HepG2 (cell line): ENCODE data around the gene TANGO2. TPM values are rescaled to one million over a fixed set of nuclear protein-coding genes. Genes with fewer than 3 reads are reported as not detected.

Source experiments
- KDM2A ChIP-seq: sonication (generic); formaldehyde crosslinking; IDR thresholded peaks from 2 replicates; pipeline ENCODE4 v1.4.0; 2020; ENCODE audit warnings: low read depth, missing genetic modification reagents, borderline replicate concordance
- polyA plus RNA-seq, 8 experiments: library from polyadenylated mRNA; depleted of rRNA in 3 of 8; stranded (reverse) in 7 of 8; unstranded in 1 of 8; fragments of >200 nt; fragmentation: Illumina TruSeq in 4 of 8; extraction: Trizol in 4 of 8; gene quantifications; 2 replicates each; pipeline versions ENCODE4 v1.2.1 to v1.2.3, GENCODE V29; 2011 to 2016; ENCODE audit warnings: low read depth in 4 of 8, missing spikeins in 1 of 8, mixed read lengths in 1 of 8; ENCODE audit not compliant: insufficient read depth in 1 of 8
- total RNA-seq, 5 experiments: library from RNA; depleted of rRNA; stranded (reverse); fragments of >200 nt; fragmentation: Illumina TruSeq; extraction: Trizol; gene quantifications; 2 replicates each; pipeline ENCODE4 v1.2.3, GENCODE V29; 2016; ENCODE audit warnings: low read depth in 1 of 5
- TF ChIP-seq, protein P1 (sequence below): sonication (generic); formaldehyde crosslinking; IDR thresholded peaks from 2 replicates; pipeline ENCODE4 v1.4.0; 2020; ENCODE audit warnings: mild to moderate bottlenecking, missing genetic modification reagents, borderline replicate concordance
- TF ChIP-seq, protein P2 (sequence below): sonication (generic); formaldehyde crosslinking; IDR thresholded peaks from 2 replicates; pipeline ENCODE4 v1.9.0; 2021; ENCODE audit warnings: mild to moderate bottlenecking, missing genetic modification reagents

TANGO2 gene
- total and polyA plus RNA-seq, 2 of the 13 experiments (the other 11 are each of a cell fraction or from before 2014, with no cell fraction given): 12.9 to 14.8 TPM

DNA sequence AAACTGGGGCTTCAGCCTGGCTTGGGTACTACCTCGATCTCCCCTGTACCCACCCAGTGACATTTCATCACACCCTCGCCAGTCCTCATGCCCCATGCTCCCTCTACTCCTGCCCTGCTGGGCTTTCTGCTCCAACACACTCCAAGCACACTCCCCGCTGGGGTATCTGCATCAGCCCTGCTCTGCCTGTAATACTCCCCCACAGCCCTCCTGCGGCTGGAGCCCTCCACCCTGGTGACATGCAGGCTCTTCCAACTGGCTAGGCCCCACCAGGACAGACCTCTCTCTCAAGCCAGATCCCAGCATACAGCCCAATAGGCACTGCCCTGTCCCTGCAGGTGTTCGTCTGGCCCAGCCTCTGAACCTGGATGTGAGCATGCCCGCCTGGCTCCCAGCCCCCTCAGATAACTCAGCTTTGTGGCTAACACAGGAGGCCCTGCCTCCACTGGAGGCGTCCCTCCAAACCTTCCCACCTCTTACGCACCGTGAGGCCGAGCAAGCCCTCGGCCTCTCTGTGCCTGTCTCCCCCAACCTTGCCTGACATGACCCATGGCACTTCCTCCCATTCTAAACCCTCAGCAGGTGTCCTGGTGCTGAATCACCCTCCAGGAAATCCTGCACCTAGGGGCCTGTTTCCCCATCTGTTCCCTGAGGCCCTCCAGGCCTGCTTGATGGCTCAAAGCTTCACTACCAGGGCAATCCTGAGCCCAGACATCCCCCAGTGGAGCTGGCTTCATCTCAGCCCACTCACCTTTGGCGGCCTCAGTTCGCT, 45.8 kb upstream of the TANGO2 start (continued):
- TF ChIP-seq, protein P1, sequence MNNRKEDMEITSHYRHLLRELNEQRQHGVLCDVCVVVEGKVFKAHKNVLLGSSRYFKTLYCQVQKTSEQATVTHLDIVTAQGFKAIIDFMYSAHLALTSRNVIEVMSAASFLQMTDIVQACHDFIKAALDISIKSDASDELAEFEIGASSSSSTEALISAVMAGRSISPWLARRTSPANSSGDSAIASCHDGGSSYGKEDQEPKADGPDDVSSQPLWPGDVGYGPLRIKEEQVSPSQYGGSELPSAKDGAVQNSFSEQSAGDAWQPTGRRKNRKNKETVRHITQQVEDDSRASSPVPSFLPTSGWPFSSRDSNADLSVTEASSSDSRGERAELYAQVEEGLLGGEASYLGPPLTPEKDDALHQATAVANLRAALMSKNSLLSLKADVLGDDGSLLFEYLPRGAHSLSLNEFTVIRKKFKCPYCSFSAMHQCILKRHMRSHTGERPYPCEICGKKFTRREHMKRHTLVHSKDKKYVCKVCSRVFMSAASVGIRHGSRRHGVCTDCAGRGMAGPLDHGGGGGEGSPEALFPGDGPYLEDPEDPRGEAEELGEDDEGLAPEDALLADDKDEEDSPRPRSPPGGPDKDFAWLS (CRISPR knock-in tag): no peak
- TF ChIP-seq KDM2A (CRISPR knock-in tag): no peak
- TF ChIP-seq, protein P2, sequence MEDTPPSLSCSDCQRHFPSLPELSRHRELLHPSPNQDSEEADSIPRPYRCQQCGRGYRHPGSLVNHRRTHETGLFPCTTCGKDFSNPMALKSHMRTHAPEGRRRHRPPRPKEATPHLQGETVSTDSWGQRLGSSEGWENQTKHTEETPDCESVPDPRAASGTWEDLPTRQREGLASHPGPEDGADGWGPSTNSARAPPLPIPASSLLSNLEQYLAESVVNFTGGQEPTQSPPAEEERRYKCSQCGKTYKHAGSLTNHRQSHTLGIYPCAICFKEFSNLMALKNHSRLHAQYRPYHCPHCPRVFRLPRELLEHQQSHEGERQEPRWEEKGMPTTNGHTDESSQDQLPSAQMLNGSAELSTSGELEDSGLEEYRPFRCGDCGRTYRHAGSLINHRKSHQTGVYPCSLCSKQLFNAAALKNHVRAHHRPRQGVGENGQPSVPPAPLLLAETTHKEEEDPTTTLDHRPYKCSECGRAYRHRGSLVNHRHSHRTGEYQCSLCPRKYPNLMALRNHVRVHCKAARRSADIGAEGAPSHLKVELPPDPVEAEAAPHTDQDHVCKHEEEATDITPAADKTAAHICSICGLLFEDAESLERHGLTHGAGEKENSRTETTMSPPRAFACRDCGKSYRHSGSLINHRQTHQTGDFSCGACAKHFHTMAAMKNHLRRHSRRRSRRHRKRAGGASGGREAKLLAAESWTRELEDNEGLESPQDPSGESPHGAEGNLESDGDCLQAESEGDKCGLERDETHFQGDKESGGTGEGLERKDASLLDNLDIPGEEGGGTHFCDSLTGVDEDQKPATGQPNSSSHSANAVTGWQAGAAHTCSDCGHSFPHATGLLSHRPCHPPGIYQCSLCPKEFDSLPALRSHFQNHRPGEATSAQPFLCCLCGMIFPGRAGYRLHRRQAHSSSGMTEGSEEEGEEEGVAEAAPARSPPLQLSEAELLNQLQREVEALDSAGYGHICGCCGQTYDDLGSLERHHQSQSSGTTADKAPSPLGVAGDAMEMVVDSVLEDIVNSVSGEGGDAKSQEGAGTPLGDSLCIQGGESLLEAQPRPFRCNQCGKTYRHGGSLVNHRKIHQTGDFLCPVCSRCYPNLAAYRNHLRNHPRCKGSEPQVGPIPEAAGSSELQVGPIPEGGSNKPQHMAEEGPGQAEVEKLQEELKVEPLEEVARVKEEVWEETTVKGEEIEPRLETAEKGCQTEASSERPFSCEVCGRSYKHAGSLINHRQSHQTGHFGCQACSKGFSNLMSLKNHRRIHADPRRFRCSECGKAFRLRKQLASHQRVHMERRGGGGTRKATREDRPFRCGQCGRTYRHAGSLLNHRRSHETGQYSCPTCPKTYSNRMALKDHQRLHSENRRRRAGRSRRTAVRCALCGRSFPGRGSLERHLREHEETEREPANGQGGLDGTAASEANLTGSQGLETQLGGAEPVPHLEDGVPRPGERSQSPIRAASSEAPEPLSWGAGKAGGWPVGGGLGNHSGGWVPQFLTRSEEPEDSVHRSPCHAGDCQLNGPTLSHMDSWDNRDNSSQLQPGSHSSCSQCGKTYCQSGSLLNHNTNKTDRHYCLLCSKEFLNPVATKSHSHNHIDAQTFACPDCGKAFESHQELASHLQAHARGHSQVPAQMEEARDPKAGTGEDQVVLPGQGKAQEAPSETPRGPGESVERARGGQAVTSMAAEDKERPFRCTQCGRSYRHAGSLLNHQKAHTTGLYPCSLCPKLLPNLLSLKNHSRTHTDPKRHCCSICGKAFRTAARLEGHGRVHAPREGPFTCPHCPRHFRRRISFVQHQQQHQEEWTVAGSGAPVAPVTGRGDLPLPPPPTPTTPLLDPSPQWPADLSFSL: no peak
